HK-2 (cell line): ENCODE measurements around the gene RRM1.
A peak's percentile ranks its signal among the peaks of the same experiment; 100 is the strongest.
"Not testable (repeated sequence)": the region's sequence is repeated elsewhere in the genome, so short reads cannot be mapped to it uniquely, and the experiment has no call there.

ENCODE experiments used
- DNase-seq: peaks from one replicate; pipeline ENCODE4 v3.0.0-alpha.2; 2018; ENCODE audit not compliant: unreplicated experiment

The RRM1 gene

DNA sequence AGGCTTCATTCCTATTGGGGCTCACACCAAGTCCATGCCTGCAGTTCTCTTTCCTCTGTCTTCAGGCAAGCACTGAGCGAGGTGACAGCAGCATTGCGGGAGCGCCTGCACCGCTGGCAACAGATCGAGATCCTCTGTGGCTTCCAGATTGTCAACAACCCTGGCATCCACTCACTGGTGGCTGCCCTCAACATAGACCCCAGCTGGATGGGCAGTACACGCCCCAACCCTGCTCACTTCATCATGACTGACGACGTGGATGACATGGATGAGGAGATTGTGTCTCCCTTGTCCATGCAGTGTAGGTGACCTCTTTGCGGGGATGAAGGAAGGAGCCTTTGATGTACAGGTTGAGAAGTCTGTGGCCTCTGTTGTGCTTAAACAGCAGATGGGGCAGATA lies 11.4 kb upstream of the RRM1 start:
- DNase-seq = no peak

- DNase-seq = no peak
Observed at GRCh38 chr11:4084406-4085125, 10.0 kb upstream of the RRM1 start.

DNA sequence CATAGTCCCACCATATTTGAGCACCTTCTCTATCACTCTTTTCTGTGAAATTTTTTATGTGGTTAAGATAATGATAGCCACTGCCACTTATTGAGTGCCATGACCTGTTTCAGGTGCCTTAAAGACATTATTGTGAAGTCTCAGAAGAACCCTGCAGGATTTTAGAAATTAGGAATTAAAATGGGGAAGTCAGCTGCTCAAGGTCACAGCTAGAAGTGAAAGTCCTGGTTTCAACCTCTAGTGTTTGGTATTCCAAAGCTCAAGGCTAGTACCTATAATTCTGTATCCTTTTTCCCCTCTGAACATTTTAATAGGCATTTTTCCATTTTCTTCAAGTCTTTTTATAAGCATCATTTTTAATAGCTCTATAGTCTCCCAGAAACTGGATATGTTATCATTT lies 9.0 kb upstream of the RRM1 start:
- DNase-seq = no peak

- DNase-seq = no peak
Observed at GRCh38 chr11:4086575-4087353, 7.8 kb upstream of the RRM1 start.

GRCh38 chr11:4087551-4087950 lies 7.0 kb upstream of the RRM1 start:
- DNase-seq = no peak

DNA sequence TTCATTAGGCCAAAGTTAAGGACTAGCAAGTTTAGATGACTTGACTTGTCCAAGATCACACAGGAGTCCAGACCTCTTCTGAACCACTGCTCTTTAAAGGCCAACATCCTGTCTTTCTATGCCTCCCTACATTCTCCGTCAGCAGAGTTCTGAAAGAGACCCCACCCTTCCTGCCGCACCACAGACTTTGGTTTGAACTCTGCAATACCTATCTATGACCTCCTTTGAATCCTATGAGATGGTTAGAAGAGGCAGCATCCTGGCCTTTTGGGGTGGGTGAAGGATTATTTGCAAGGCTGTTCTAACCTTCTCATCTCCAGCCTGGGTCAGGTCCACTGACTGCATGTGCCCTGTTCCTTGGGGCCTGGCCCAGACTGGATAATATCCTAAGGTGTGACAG lies 4.3 kb upstream of the RRM1 start:
- DNase-seq = no peak

DNA sequence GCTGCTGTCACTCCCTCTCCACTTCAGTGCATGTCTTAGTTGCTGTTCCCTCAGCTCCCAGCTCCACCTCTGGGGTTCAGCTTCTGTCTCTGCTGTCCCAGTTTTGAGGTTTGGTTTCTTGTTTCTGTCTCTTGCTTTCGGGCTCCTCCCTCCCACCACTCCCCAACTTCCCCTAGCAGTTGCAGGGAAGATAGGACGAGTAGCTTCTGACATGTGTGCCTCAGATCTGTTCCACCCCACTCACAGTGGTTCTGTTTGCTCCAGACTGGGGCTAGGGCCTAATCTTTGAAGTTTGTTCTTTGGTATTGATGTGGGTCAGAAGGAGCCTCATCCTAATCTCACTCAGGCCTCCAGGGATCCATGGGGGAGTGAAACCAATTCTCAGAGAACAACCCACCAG lies 2.6 kb upstream of the RRM1 start:
- no peak for DNase-seq

DNA sequence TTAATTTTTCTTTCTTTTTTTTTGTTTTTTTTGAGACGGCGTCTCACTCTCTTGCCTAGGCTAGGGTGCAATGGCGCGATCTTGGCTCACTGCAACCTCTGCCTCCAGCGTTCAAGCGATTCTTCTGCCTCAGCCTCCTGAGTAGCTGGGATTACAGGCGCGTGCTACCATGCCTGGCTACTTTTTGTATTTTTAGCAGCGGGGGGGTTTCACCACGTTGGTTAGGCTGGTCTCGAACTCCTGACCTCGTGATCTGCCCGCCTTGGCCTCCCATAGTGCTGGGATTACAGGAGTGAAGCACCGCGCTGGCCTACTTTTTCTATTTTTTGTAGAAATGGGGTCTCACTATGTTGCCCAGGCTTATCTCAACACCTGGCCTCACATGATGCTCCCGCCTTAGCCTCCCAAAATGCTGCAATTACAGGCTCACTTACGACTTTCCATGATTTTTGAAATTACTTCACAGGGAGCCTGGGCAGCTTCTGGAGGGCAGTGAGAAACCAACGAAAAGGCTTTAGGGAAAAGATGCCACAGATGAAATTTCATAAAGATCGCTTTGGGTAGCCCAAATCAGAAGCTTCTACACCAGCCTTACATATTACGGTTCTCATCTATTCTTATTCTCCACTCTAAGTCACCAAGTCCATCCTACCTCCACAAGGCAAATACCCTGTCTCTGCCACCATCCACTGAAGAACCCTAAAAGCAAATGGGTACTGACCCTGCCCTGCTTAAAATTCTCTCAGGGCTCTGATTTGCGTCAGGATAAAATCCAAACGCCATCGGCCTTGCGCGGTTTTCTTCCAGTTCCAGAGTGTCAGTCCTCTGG lies 866 bp upstream of the RRM1 start:
- no peak for DNase-seq

- peak; percentile 8 for DNase-seq
Observed at GRCh38 chr11:4095509-4096230, 1.1 kb downstream of the RRM1 start.

DNA sequence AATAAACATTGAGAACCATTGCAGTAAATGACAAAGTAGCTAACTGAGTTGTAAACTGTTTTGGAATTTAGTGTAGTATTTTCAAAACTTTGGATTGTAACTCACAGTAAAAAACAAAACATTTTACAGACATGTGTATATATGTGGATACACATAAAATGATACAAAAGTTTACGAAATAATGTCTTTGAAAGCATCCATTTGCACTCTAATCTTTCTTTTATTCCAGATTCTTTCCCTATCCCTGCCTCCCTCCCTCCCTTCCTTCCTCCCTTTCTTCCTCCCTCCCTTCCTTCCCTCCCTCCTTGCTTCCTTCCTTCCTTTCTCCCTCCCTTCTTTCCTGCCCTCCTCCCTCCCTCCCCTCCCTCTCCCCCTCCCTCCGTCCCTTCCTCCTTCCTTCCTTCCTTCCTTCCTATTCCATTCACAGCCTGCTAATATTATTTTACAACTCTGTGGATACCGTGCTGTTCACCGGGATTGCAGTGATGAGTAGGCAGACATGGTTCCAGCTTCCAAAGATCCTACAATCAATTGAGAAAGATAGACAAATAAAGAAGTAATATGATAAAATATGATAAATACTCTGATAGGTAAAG lies 3.5 kb downstream of the RRM1 start:
- no peak for DNase-seq

- DNase-seq = no peak
Observed at GRCh38 chr11:4102711-4103110, 8.1 kb downstream of the RRM1 start.

- no peak for DNase-seq
Observed at GRCh38 chr11:4103269-4103668, 8.7 kb downstream of the RRM1 start.

- DNase-seq = no peak
Observed at GRCh38 chr11:4105916-4106315, 11.3 kb downstream of the RRM1 start.

DNA sequence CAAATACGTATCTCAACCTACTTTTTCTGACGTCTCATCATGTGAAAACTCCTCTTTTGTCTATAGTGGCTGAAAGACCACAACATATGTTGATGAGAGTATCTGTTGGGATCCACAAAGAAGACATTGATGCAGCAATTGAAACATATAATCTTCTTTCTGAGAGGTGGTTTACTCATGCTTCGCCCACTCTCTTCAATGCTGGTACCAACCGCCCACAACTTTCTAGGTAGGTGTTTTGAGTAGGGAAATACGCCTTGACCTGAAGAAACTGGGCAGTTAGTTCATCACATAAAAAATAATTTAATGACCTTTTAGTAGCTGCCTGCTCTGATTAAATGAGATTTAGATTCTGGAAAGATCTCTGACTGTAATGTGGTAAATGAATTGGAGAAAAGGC lies 17.2 kb downstream of the RRM1 start:
- no peak for DNase-seq

- DNase-seq = no peak
Observed at GRCh38 chr11:4115128-4115527, 20.5 kb downstream of the RRM1 start.

GRCh38 chr11:4118107-4118506 lies 23.5 kb downstream of the RRM1 start:
- no peak for DNase-seq

GRCh38 chr11:4123218-4123617 lies 28.6 kb downstream of the RRM1 start:
- DNase-seq = no peak

DNA sequence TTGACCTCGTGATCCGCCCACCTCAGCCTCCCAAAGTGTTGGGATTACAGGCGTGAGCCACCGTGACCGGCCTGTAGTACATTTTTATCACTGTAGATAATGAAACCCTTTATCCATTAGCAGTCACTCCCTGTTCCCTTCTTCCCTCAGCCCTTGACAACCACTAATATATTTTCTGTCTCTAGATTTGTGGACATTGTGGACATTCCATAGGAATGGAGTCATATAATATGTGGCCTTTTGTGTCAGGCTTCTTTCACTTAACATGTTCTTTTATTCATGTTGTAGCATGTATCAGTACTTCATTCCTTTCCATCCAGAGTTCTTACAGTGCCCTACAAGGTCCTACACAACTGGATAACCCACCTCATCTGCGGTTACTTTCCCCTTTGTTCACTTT lies 30.5 kb downstream of the RRM1 start:
- no peak for DNase-seq

DNA sequence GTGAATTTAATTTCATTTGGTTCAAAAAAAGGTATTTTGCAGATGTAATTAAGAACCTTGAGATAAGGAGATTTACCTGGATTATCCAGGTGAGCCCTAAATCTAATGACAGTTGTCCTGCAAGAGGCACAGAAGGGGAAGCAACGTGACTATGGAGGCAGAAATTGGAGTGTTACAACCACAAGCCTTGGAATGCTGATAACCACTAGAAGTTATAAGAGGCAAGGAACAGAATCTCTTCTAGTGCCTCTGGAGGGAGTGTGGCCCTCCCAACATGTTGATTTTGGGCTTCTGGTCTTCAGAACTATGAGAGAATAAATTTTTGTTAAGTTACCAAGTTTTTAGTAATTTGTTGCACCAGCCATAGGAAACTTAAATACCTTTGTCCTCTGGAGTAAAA lies 32.8 kb downstream of the RRM1 start:
- DNase-seq = no peak

DNA sequence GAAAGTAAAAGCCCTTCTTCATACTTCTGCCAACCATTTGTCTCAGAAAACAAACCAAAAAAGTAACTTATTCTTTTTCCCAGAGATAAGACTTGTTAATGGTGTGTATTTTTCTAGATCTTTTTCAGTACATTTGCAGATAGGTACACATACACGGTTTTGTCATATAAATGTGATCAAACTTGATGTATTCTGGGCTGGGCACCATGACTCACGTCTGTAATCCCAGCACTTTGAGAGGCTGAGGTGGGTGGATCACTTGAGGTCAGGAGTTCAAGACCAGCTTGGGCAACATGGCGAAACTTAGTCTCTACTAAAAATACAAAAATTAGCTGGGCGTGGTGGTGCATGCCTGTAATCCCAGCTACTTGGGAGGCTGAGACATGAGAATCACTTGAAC lies 35.6 kb downstream of the RRM1 start:
- DNase-seq = not testable (repeated sequence)

DNA sequence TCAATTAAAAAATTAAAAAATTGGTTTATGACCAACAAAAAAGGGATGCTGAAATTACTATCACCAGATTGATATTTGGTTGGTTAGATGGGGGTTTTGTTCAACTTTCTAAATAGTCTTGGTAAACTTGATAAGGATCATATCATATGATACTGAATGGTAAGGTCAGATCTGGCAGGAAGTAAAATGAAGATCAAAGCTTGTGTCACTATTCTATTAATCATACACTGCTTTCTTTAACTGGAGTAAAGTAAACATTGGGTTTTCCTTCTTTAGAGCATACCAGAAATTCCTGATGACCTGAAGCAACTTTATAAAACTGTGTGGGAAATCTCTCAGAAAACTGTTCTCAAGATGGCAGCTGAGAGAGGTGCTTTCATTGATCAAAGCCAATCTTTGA lies 40.2 kb downstream of the RRM1 start:
- no peak for DNase-seq

DNA sequence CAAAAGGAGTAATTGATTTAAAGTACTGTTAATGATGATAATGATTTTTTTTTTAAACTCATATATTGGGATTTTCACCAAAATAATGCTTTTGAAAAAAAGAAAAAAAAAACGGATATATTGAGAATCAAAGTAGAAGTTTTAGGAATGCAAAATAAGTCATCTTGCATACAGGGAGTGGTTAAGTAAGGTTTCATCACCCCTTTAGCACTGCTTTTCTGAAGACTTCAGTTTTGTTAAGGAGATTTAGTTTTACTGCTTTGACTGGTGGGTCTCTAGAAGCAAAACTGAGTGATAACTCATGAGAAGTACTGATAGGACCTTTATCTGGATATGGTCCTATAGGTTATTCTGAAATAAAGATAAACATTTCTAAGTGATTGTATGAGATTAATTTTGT lies 43.9 kb downstream of the RRM1 start:
- no peak for DNase-seq
